ENCODE measurements around the gene OR56A4. TPM values are rescaled to one million over a fixed set of nuclear protein-coding genes. Genes with fewer than 3 reads are reported as not detected.
"Not testable (repeated sequence)": the region's sequence is repeated elsewhere in the genome, so short reads cannot be mapped to it uniquely, and the experiment has no call there.

Gene OR56A4
- total RNA-seq, 1 donor from 2014 or later = under 0.01 TPM

DNA sequence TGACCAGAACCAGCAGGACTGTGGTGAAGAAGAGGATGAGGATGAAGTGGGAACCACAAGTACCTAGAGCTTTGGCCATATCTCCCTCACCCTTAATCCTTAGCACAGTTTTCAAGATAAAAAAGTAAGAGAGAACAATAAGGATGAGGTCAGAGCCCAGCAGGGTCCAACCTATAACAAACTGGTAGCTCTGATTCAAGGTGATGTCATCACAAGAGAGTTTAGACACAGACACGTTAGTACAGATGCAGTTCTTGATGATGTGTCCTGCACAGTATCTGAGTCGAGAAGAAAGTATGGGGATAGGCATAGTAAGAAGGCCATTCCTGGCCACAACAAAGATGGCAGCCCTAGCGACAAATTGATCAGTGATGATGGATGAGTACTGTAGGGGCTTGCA, 39.0 kb downstream of the OR56A4 start:
- FAIRE-seq (no peak), DNase-seq (ENCODE audit: low spot score in 2 of 2) (no peak)

GRCh38 chr11:5966958-5967357, 39.8 kb downstream of the OR56A4 start:
- FAIRE-seq (no peak), DNase-seq (ENCODE audit: low spot score in 2 of 2) (no peak)

- DNase-seq (ENCODE audit: low spot score in 2 of 2); FAIRE-seq: not testable (repeated sequence)
Observed at GRCh38 chr11:5960704-5961320, 45.9 kb downstream of the OR56A4 start.

GRCh38 chr11:5955586-5955985, 51.2 kb downstream of the OR56A4 start:
- DNase-seq (ENCODE audit: low spot score in 2 of 2) = no peak
- no peak for FAIRE-seq

Small RNA genes lying within 50 kb of the gene (small RNA-seq; reads per million reads assigned to genes)
- gene RNA5SP329 = not detected

Other genes with a start within 250 kb of the OR56A4 start
- not detected for gene OR52N5, start 223.6 kb downstream of the OR56A4 start, total RNA-seq
- gene OR52N1, start 215.7 kb downstream of the OR56A4 start, total RNA-seq = not detected
- gene OR52N2, start 198.0 kb downstream of the OR56A4 start, total RNA-seq = not detected
- gene OR52E6, start 165.0 kb downstream of the OR56A4 start, total RNA-seq = not detected
- gene OR52E8, start 149.3 kb downstream of the OR56A4 start, total RNA-seq = not detected
- not detected for gene OR52E4, start 126.3 kb downstream of the OR56A4 start, total RNA-seq
- gene OR52E5, start 113.7 kb downstream of the OR56A4 start, total RNA-seq = not detected
- gene OR56A3, start 64.7 kb downstream of the OR56A4 start, total RNA-seq = not detected
- not detected for gene OR56A5, start 38.5 kb downstream of the OR56A4 start, total RNA-seq
- 0.41 TPM for gene OR52L1, start 20.0 kb downstream of the OR56A4 start, total RNA-seq
- gene OR56A1, start 23.8 kb upstream of the OR56A4 start, total RNA-seq = under 0.01 TPM
- gene OR56B4, start 100.7 kb upstream of the OR56A4 start, total RNA-seq = not detected
- not detected for gene OR52B2, start 163.4 kb upstream of the OR56A4 start, total RNA-seq
- gene OR52W1, start 192.3 kb upstream of the OR56A4 start, total RNA-seq = not detected
- gene C11orf42, start 198.6 kb upstream of the OR56A4 start, total RNA-seq = not detected
- 19.6 TPM for gene FHIP1B, start 227.7 kb upstream of the OR56A4 start, total RNA-seq
- gene CNGA4, start 232.1 kb upstream of the OR56A4 start, total RNA-seq = 0.41 TPM

All from frontal cortex (tissue), 4 donors.